SK-N-SH (cell line): ENCODE results near the gene CDK4. TPM values are rescaled to one million over a fixed set of nuclear protein-coding genes. Genes with fewer than 3 reads are reported as not detected.

Experiments
- CTCF ChIA-PET: fragments of 300-600, 350-600 bp; formaldehyde crosslinking; extraction: SDS; loops from one replicate; lab custom pipeline; 2021; lab: Yijun Ruan, JAX
- POLR2A ChIA-PET: fragments of 350-600 bp; sonication (Branson Sonifier 250); formaldehyde crosslinking; extraction: SDS; loops from one replicate; lab custom pipeline; 2020; ENCODE audit warnings: antibody characterized with exemption, inconsistent platforms; lab: Yijun Ruan, JAX
- DNase-seq: peaks from one replicate; pipeline ENCODE4 v3.0.0; 2012
- H2AFZ ChIP-seq: fragments of 200-600 bp; sonication (generic); 2 replicates; pipeline ENCODE4 v1.8.1; 2016; ENCODE audit warnings: antibody characterized with exemption, mild to moderate bottlenecking, low read depth
- H3F3A ChIP-seq: fragments of 200-600 bp; sonication (generic); replicated peaks from 2 replicates; pipeline ENCODE3; 2016; ENCODE audit warnings: antibody characterized with exemption, mild to moderate bottlenecking; ENCODE audit not compliant: insufficient read depth
- H3K27ac ChIP-seq, 2 experiments: fragments of 200-500 bp in 1 of 2; fragments of 200-600 bp in 1 of 2; sonication (Bioruptor generic) in 1 of 2; sonication (generic), shearing (Covaris generic) in 1 of 2; 2 replicates each; pipeline versions ENCODE4 v1.5.1 to v1.6.1; 2014 to 2016; ENCODE audit warnings: low read depth in 2 of 2, inconsistent platforms in 1 of 2, low read length in 1 of 2, mild to moderate bottlenecking in 1 of 2, mixed read lengths in 1 of 2
- H3K27me3 ChIP-seq: fragments of 200-600 bp; sonication (generic), shearing (Covaris generic); 2 replicates; pipeline ENCODE4 v1.6.1; 2016; ENCODE audit warnings: mixed run types; ENCODE audit not compliant: insufficient read depth
- H3K36me3 ChIP-seq, 2 experiments: fragments of 200-500 bp in 1 of 2; fragments of 200-600 bp in 1 of 2; sonication (Bioruptor generic) in 1 of 2; sonication (generic) in 1 of 2; replicated peaks in 1 of 2; 2 replicates each; pipeline versions ENCODE3 to v1.5.1; 2014 to 2016; ENCODE audit warnings: low read length in 1 of 2, mild to moderate bottlenecking in 1 of 2; ENCODE audit not compliant: insufficient read depth in 2 of 2, control insufficient read depth in 1 of 2
- H3K4me1 ChIP-seq, 2 experiments: fragments of 200-500 bp in 1 of 2; fragments of 200-600 bp in 1 of 2; sonication (Bioruptor generic) in 1 of 2; sonication (generic), shearing (Covaris generic) in 1 of 2; 2 replicates each; pipeline versions ENCODE4 v1.5.1 to v1.6.1; 2014 to 2016; ENCODE audit warnings: low read depth in 1 of 2, low read length in 1 of 2, mixed run types in 1 of 2; ENCODE audit not compliant: insufficient read depth in 2 of 2, control insufficient read depth in 1 of 2
- H3K4me2 ChIP-seq: fragments of 200-600 bp; sonication (generic), shearing (Covaris generic); 2 replicates; pipeline ENCODE4 v1.6.1; 2017; ENCODE audit warnings: mixed run types
- H3K4me3 ChIP-seq, 2 experiments: fragments of 200-500 bp in 1 of 2; fragments of 200-600 bp in 1 of 2; sonication (Bioruptor generic) in 1 of 2; sonication (generic), shearing (Covaris generic) in 1 of 2; 2 replicates each; pipeline versions ENCODE4 v1.5.1 to v1.8.1; 2014 to 2016; ENCODE audit warnings: low read depth in 2 of 2, inconsistent platforms in 1 of 2, low read length in 1 of 2, mild to moderate bottlenecking in 1 of 2, mixed read lengths in 1 of 2, moderate library complexity in 1 of 2
- H3K79me2 ChIP-seq: fragments of 200-600 bp; sonication (generic); 2 replicates; pipeline ENCODE4 v1.8.1; 2017; ENCODE audit warnings: mild to moderate bottlenecking; ENCODE audit not compliant: insufficient read depth
- H3K9ac ChIP-seq: fragments of 200-600 bp; sonication (generic); 2 replicates; pipeline ENCODE4 v1.6.1; 2017; ENCODE audit warnings: mixed run types
- H3K9me2 ChIP-seq: fragments of 200-600 bp; sonication (generic); 2 replicates; pipeline ENCODE4 v1.6.1; 2017; ENCODE audit warnings: mixed run types
- H3K9me3 ChIP-seq: fragments of 200-600 bp; sonication (generic); 2 replicates; pipeline ENCODE4 v1.6.1; 2017; ENCODE audit warnings: mixed run types, mild to moderate bottlenecking, moderate library complexity
- H4K20me1 ChIP-seq: fragments of 200-600 bp; sonication (generic); 2 replicates; pipeline ENCODE4 v1.6.1; 2017; ENCODE audit warnings: mild to moderate bottlenecking, mixed run types; ENCODE audit not compliant: insufficient read depth
- CTCF ChIP-seq: fragments of 200-600 bp; sonication (generic); IDR thresholded peaks from 2 replicates; pipeline ENCODE4 v1.6.1; 2017; ENCODE audit warnings: antibody characterized with exemption, mild to moderate bottlenecking, moderate library complexity
- EZH2phosphoT487 ChIP-seq: fragments of 200-600 bp; sonication (generic); IDR thresholded peaks from 2 replicates; pipeline ENCODE4 v1.6.1; 2017; ENCODE audit warnings: low read depth, mixed run types, mild to moderate bottlenecking, antibody characterized with exemption, moderate library complexity, borderline replicate concordance
- FOXM1 ChIP-seq: IDR thresholded peaks from 2 replicates; pipeline ENCODE4 v1.4.0; 2012; ENCODE audit warnings: low read depth, mild to moderate bottlenecking
- GABPA ChIP-seq: IDR thresholded peaks from 2 replicates; pipeline ENCODE4 v1.4.0; 2012; ENCODE audit warnings: low read depth, mild to moderate bottlenecking
- JUND ChIP-seq: IDR thresholded peaks from 2 replicates; pipeline ENCODE4 v1.4.0; 2012
- NFIC ChIP-seq: IDR thresholded peaks from 2 replicates; pipeline ENCODE4 v1.4.0; 2012; ENCODE audit warnings: borderline replicate concordance
- RFX5 ChIP-seq: IDR thresholded peaks from 2 replicates; pipeline ENCODE4 v1.6.1; 2012; ENCODE audit warnings: mild to moderate bottlenecking, improper control_type of control experiment, low read length
- RXRA ChIP-seq: IDR thresholded peaks from 2 replicates; pipeline ENCODE4 v1.4.0; 2012; ENCODE audit warnings: low read depth, mild to moderate bottlenecking, borderline replicate concordance
- SIN3A ChIP-seq: IDR thresholded peaks from 2 replicates; pipeline ENCODE4 v1.6.1; 2012; ENCODE audit warnings: low read depth, mild to moderate bottlenecking, low read length, moderate library complexity, borderline replicate concordance
- TEAD4 ChIP-seq: IDR thresholded peaks from 2 replicates; pipeline ENCODE4 v1.4.0; 2012; ENCODE audit warnings: mild to moderate bottlenecking, borderline replicate concordance; ENCODE audit not compliant: insufficient read depth
- YY1 ChIP-seq: IDR thresholded peaks from 2 replicates; pipeline ENCODE4 v1.4.0; 2012; ENCODE audit warnings: low read depth, mild to moderate bottlenecking
- WGBS: methylation state at CpG from one replicate; pipeline ENCODE4 v1.1.6; 2017; ENCODE audit warnings: low lambda C conversion rate; 5-methylcytosine and 5-hydroxymethylcytosine counted together
- polyA plus RNA-seq, 3 experiments: library from polyadenylated mRNA; depleted of rRNA; stranded (reverse); fragments of >200 nt; gene quantifications; 2 replicates each; pipeline ENCODE4 v1.2.3, GENCODE V29; 2012
- TF ChIP-seq, protein P1 (sequence below): fragments of 150-350 bp; IDR thresholded peaks from 2 replicates; pipeline ENCODE4 v1.6.1; 2016; ENCODE audit warnings: mild to moderate bottlenecking, low read depth, low read length
- TF ChIP-seq, protein P2 (sequence below): fragments of 150-350 bp; IDR thresholded peaks from 2 replicates; pipeline ENCODE4 v1.6.1; 2017; ENCODE audit warnings: antibody characterized with exemption, low read length, low read depth, borderline replicate concordance

The CDK4 gene
- polyA plus RNA-seq, 1 of the 3 experiments (the other 2 are of a cell fraction), result 324 TPM

- Histone ChIP-seq H3K9me2 (no peaks in the 10 kb centered on the region), H3K27ac (no peak overlapping the region), H2AFZ (no peak overlapping the region), H3K27me3 (no peaks in the 10 kb centered on the region; the same call in 1 of the 2 replicates), H4K20me1 (peaks cover 7% of the 10 kb centered on the region), H3K4me2 (no peak overlapping the region), H3K9me3 (no peaks in the 10 kb centered on the region), H3K4me3 (no peak overlapping the region), H3K4me1 (peaks cover 0 to 24% of the 10 kb centered on the region in 2 experiments; a peak in 1 of 4 replicates), H3K9ac (no peak overlapping the region), H3K36me3 (peaks cover 5 to 15% of the 10 kb centered on the region in 2 experiments), H3K79me2 (no peaks in the 10 kb centered on the region), H3F3A (peaks cover 10% of the 10 kb centered on the region)
- ChIA-PET POLR2A (interaction anchor here (0.7 kb wide), 1 partner anchor 8 kb away, joined by 5 read pairs; the partner anchor contains the start of genes EEF1AKMT3 and METTL1), CTCF (interaction anchor here (0.9 to 1.3 kb wide), 5 partner anchors 8 to 550 kb away, joined by 3 to 5 read pairs (median 3); partner anchors contain the start of gene MARCHF9)
- 84% methylated on average over 6 of the region's 6 CpGs for WGBS
- TF ChIP-seq CTCF (no peak), YY1 (no peak), EZH2phosphoT487 (no peak), RFX5 (no peak), RXRA (no peak), FOXM1 (no peak), NFIC (no peak), TEAD4 (no peak), SIN3A (no peak), JUND (no peak), GABPA (no peak)
- TF ChIP-seq, protein P1, sequence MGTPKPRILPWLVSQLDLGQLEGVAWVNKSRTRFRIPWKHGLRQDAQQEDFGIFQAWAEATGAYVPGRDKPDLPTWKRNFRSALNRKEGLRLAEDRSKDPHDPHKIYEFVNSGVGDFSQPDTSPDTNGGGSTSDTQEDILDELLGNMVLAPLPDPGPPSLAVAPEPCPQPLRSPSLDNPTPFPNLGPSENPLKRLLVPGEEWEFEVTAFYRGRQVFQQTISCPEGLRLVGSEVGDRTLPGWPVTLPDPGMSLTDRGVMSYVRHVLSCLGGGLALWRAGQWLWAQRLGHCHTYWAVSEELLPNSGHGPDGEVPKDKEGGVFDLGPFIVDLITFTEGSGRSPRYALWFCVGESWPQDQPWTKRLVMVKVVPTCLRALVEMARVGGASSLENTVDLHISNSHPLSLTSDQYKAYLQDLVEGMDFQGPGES, result no peak
- TF ChIP-seq, protein P2, sequence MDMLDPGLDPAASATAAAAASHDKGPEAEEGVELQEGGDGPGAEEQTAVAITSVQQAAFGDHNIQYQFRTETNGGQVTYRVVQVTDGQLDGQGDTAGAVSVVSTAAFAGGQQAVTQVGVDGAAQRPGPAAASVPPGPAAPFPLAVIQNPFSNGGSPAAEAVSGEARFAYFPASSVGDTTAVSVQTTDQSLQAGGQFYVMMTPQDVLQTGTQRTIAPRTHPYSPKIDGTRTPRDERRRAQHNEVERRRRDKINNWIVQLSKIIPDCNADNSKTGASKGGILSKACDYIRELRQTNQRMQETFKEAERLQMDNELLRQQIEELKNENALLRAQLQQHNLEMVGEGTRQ, result no peak
- DNase-seq, result no peak
These were observed 12.0 kb upstream of the CDK4 start for GRCh38 chr12:57763881-57764661.
